ENCODE measurements around the gene IQCM.

Gene IQCM

GRCh38 chr4:149735796-149736195 is 79.8 kb downstream of the IQCM start:
- DNase-seq (ENCODE audit: low spot score): no peak
- H3K27ac ChIP-seq: no peak overlapping the region
- no peak for TF ChIP-seq CTCF (IDR thresholded peaks at IDR 0.05)
- no peak overlapping the region for H3K4me3 ChIP-seq

- no peak overlapping the region for H3K27ac ChIP-seq
Observed at GRCh38 chr4:149728444-149728843, 87.2 kb downstream of the IQCM start.

GRCh38 chr4:149727663-149728062 is 88.0 kb downstream of the IQCM start:
- TF ChIP-seq CTCF (IDR thresholded peaks at IDR 0.05): no peak
- Histone ChIP-seq H3K4me3 (no peak overlapping the region), H3K27ac (no peak overlapping the region)
- DNase-seq (ENCODE audit: low spot score): no peak

More at GRCh38 chr4:149728444-149728843, 87.2 kb downstream of the IQCM start:
- TF ChIP-seq CTCF (IDR thresholded peaks at IDR 0.05): no peak
- H3K4me3 ChIP-seq: no peak overlapping the region
- DNase-seq (ENCODE audit: low spot score): no peak

GRCh38 chr4:149723065-149723464 is 92.6 kb downstream of the IQCM start:
- Histone ChIP-seq H3K27ac (no peak overlapping the region), H3K4me3 (no peak overlapping the region)
- DNase-seq (ENCODE audit: low spot score): no peak
- TF ChIP-seq CTCF (IDR thresholded peaks at IDR 0.05): no peak

- Histone ChIP-seq H3K27ac (no peak overlapping the region), H3K4me3 (no peak overlapping the region)
- no peak for DNase-seq (ENCODE audit: low spot score)
- TF ChIP-seq CTCF (IDR thresholded peaks at IDR 0.05): no peak
Observed at GRCh38 chr4:149719806-149720205, 95.8 kb downstream of the IQCM start.

- Histone ChIP-seq H3K4me3 (no peak overlapping the region), H3K27ac (no peak overlapping the region)
- no peak for TF ChIP-seq CTCF (IDR thresholded peaks at IDR 0.05)
- no peak for DNase-seq (ENCODE audit: low spot score)
Observed at GRCh38 chr4:149719357-149719756, 96.3 kb downstream of the IQCM start.

- DNase-seq (ENCODE audit: low spot score): no peak
- no peak overlapping the region for H3K4me3 ChIP-seq
- TF ChIP-seq CTCF (IDR thresholded peaks at IDR 0.05): no peak
- no peak overlapping the region for H3K27ac ChIP-seq
Observed at GRCh38 chr4:149718500-149718899, 97.1 kb downstream of the IQCM start.
